ENCODE measurements around the gene FASN. TPM values are rescaled to one million over a fixed set of nuclear protein-coding genes. Genes with fewer than 3 reads are reported as not detected.

Gene FASN
- total and polyA plus RNA-seq, 2 donors (not counting 1 experiment from before 2014, with no cell fraction given) = 19.4 to 35.6 TPM

- DNase-seq (no peak), ATAC-seq (ENCODE audit: low read depth) (no peak)
- peaks cover 33% of the 10 kb centered on the region for H3K79me2 ChIP-seq (ENCODE audit: control insufficient read depth, insufficient read depth, low read length)
- no peak overlapping the region for H3K4me3 ChIP-seq (ENCODE audit: control extremely low read depth in 1 of 5, extremely low read depth in 1 of 5, insufficient read depth in 1 of 5, low read depth in 2 of 5, low read length in 4 of 5)
- no peaks in the 10 kb centered on the region for H3K9me3 ChIP-seq (ENCODE audit: control extremely low read depth in 1 of 3, control insufficient read depth in 2 of 3, insufficient read depth in 1 of 3, low read length in 2 of 3)
- peaks cover 14% of the 10 kb centered on the region for H4K20me1 ChIP-seq (ENCODE audit: control insufficient read depth, insufficient read depth, low read length, poor library complexity, severe bottlenecking)
- H3K4me1 ChIP-seq (ENCODE audit: control insufficient read depth in 2 of 2, insufficient read depth in 2 of 2, low read length in 2 of 2) = peaks cover 7 to 9% of the 10 kb centered on the region in 2 donors
- peaks cover 0 to 66% of the 10 kb centered on the region in 2 experiments for H3K36me3 ChIP-seq (replicated peaks in 1 of 2; ENCODE audit: control extremely low read depth in 1 of 2, control insufficient read depth in 1 of 2, extremely low read depth in 1 of 2, insufficient read depth in 2 of 2, low read length in 1 of 2)
- H3K9me3 Mint-ChIP-seq (ENCODE audit: insufficient read depth) = no peaks in the 10 kb centered on the region
- 99% methylated on average over 23 of the region's 23 CpGs for WGBS (ENCODE audit: insufficient coverage)
- peaks cover 2% of the 10 kb centered on the region for H3K4me1 Mint-ChIP-seq
- H3K9ac ChIP-seq (ENCODE audit: low read length) = no peak overlapping the region
- H3K27ac Mint-ChIP-seq = no peak overlapping the region
- POLR2A ChIA-PET = no interaction called here
- intact Hi-C loops (cut with micrococcal nuclease) = loop anchor here (10.0 kb wide), 1 partner anchor 123 kb away; the partner anchor contains the start of gene CCDC57
- no peak overlapping the region for H2AFZ ChIP-seq (ENCODE audit: insufficient read depth, low read depth, low read length, poor library complexity, severe bottlenecking)
- H3K27me3 Mint-ChIP-seq = no peaks in the 10 kb centered on the region
- H3K4me2 ChIP-seq (replicated peaks; ENCODE audit: low read depth, low read length, poor library complexity, severe bottlenecking) = no peak overlapping the region
- no peaks in the 10 kb centered on the region for H3K27me3 ChIP-seq (replicated peaks in 1 of 4; ENCODE audit: control extremely low read depth in 1 of 4, control insufficient read depth in 3 of 4, insufficient read depth in 4 of 4, low read length in 3 of 4)
- no peak overlapping the region for H3K27ac ChIP-seq (ENCODE audit: low read length in 2 of 2)
- CTCF ChIA-PET = no interaction called here
- H3K4me3 Mint-ChIP-seq = no peak overlapping the region
- TF ChIP-seq EZH2 (IDR thresholded peaks at IDR 0.05; ENCODE audit: borderline replicate concordance, insufficient read depth, low read depth, low read length, poor library complexity, severe bottlenecking) = no peak
- no peak for TF ChIP-seq CTCF (IDR thresholded peaks at IDR 0.05)
Measured at GRCh38 chr17:82092094-82092586, 5.9 kb downstream of the FASN start.

GRCh38 chr17:82091264-82092066 is 6.6 kb downstream of the FASN start:
- ATAC-seq (ENCODE audit: low read depth) (no peak), DNase-seq (no peak)
- peaks cover under 1 to 2% of the 10 kb centered on the region in 2 donors for H3K4me1 ChIP-seq (ENCODE audit: control insufficient read depth in 2 of 2, insufficient read depth in 2 of 2, low read length in 2 of 2)
- 97% methylated on average over 35 of the region's 37 CpGs for WGBS (ENCODE audit: insufficient coverage)
- Mint-ChIP-seq H3K9me3 (ENCODE audit: insufficient read depth) (no peaks in the 10 kb centered on the region), H3K4me3 (no peak overlapping the region), H3K27me3 (no peaks in the 10 kb centered on the region), H3K27ac (no peak overlapping the region), H3K4me1 (peaks cover 2% of the 10 kb centered on the region)
- no peaks in the 10 kb centered on the region for H3K27me3 ChIP-seq (replicated peaks in 1 of 4; ENCODE audit: control extremely low read depth in 1 of 4, control insufficient read depth in 3 of 4, insufficient read depth in 4 of 4, low read length in 3 of 4)
- no peak overlapping the region for H3K4me2 ChIP-seq (replicated peaks; ENCODE audit: low read depth, low read length, poor library complexity, severe bottlenecking)
- H3K27ac ChIP-seq (ENCODE audit: low read length in 2 of 2) = no peak overlapping the region
- H2AFZ ChIP-seq (ENCODE audit: insufficient read depth, low read depth, low read length, poor library complexity, severe bottlenecking) = no peak overlapping the region
- no peak overlapping the region for H3K4me3 ChIP-seq (ENCODE audit: control extremely low read depth in 1 of 5, extremely low read depth in 1 of 5, insufficient read depth in 1 of 5, low read depth in 2 of 5, low read length in 4 of 5)
- ChIA-PET CTCF (no interaction called here), POLR2A (no interaction called here)
- H3K36me3 ChIP-seq (replicated peaks in 1 of 2; ENCODE audit: control extremely low read depth in 1 of 2, control insufficient read depth in 1 of 2, extremely low read depth in 1 of 2, insufficient read depth in 2 of 2, low read length in 1 of 2) = peaks cover 0 to 71% of the 10 kb centered on the region in 2 experiments
- no peak overlapping the region for H3K9ac ChIP-seq (ENCODE audit: low read length)
- TF ChIP-seq EZH2 (IDR thresholded peaks at IDR 0.05; ENCODE audit: borderline replicate concordance, insufficient read depth, low read depth, low read length, poor library complexity, severe bottlenecking) (no peak), CTCF (IDR thresholded peaks at IDR 0.05) (no peak)
- peaks cover 26% of the 10 kb centered on the region for H3K79me2 ChIP-seq (ENCODE audit: control insufficient read depth, insufficient read depth, low read length)
- no peaks in the 10 kb centered on the region for H3K9me3 ChIP-seq (ENCODE audit: control extremely low read depth in 1 of 3, control insufficient read depth in 2 of 3, insufficient read depth in 1 of 3, low read length in 2 of 3)
- peaks cover 7% of the 10 kb centered on the region for H4K20me1 ChIP-seq (ENCODE audit: control insufficient read depth, insufficient read depth, low read length, poor library complexity, severe bottlenecking)
- intact Hi-C loops (cut with micrococcal nuclease) = loop anchor here (10.0 kb wide), 1 partner anchor 123 kb away; the partner anchor contains the start of gene CCDC57

Data from B cell (primary cell).